A549 (cell line): ENCODE data around the gene RERE. TPM values are rescaled to one million over a fixed set of nuclear protein-coding genes. Genes with fewer than 3 reads are reported as not detected.

Experiments used
- ATAC-seq, 2 experiments: fragments of 200-7000 bp in 1 of 2; fragments of >200 bp in 1 of 2; cut with Nextera tagmentation in 1 of 2; cut with Tn5 transposase in 1 of 2; 3 replicates each; pipeline versions ENCODE4 v1.8.0 to v1.9.1; 2018 to 2020; ENCODE audit warnings: mild to moderate bottlenecking in 1 of 2, moderate library complexity in 1 of 2
- CTCF ChIA-PET: fragments of 300-600 bp; sonication (Branson Sonifier 250); formaldehyde crosslinking; extraction: SDS; loops from one replicate; lab custom pipeline; 2021; ENCODE audit warnings: antibody characterized with exemption, inconsistent platforms; lab: Yijun Ruan, JAX
- POLR2A ChIA-PET: fragments of 350-600 bp; formaldehyde crosslinking; extraction: SDS; loops from one replicate; lab custom pipeline; 2021; ENCODE audit warnings: antibody characterized with exemption, inconsistent platforms; lab: Yijun Ruan, JAX
- DNase-seq, 2 experiments: peaks; one replicate each; pipeline versions ENCODE4 v3.0.0 to v3.0.0-alpha.2; 2011 to 2016; ENCODE audit warnings: low read depth in 1 of 2, low spot score in 1 of 2
- FAIRE-seq: peaks from 2 replicates; lab custom pipeline; 2011; peaks lifted over from hg19 to GRCh38; lab: Jason Lieb, UNC
- H3K27ac ChIP-seq, 2 experiments: fragments of >200 bp; sonication (Bioruptor Twin); formaldehyde crosslinking; 3 replicates each; pipeline ENCODE4 v1.5.1; 2016 to 2017
- H3K4me1 ChIP-seq: fragments of >200 bp; sonication (Bioruptor Twin); formaldehyde crosslinking; 3 replicates; pipeline ENCODE4 v1.6.1; 2016
- H3K4me2 ChIP-seq: fragments of >200 bp; sonication (Bioruptor Twin); formaldehyde crosslinking; 3 replicates; pipeline ENCODE4 v1.6.1; 2016
- H3K4me3 ChIP-seq: fragments of >200 bp; sonication (Bioruptor Twin); formaldehyde crosslinking; 3 replicates; pipeline ENCODE4 v1.5.1; 2016
- H3K9me3 ChIP-seq: fragments of >200 bp; sonication (Bioruptor Twin); formaldehyde crosslinking; 3 replicates; pipeline ENCODE4 v1.6.1; 2016
- CBX2 ChIP-seq: fragments of 200-600 bp; sonication (generic); IDR thresholded peaks from 2 replicates; pipeline ENCODE4 v1.6.1; 2016; ENCODE audit warnings: low read depth, mild to moderate bottlenecking, borderline replicate concordance
- CHD2 ChIP-seq: fragments of 150-350 bp; IDR thresholded peaks from 2 replicates; pipeline ENCODE4 v1.6.1; 2014; ENCODE audit warnings: low read length; ENCODE audit not compliant: partially characterized antibody
- EHF ChIP-seq: fragments of 250-450 bp; sonication (Bioruptor Pico); IDR thresholded peaks from 2 replicates; pipeline ENCODE4 v1.5.0; 2020; ENCODE audit warnings: mild to moderate bottlenecking
- EHMT2 ChIP-seq: fragments of 200-600 bp; sonication (generic); IDR thresholded peaks from 2 replicates; pipeline ENCODE4 v1.6.1; 2016; ENCODE audit warnings: antibody characterized with exemption, low read depth, mild to moderate bottlenecking, moderate library complexity
- EP300 ChIP-seq, 2 experiments: fragments of >200 bp; sonication (Bioruptor Twin); formaldehyde crosslinking; IDR thresholded peaks; 2 replicates in 1 of 2; 3 replicates in 1 of 2; pipeline ENCODE4 v1.6.1; 2016 to 2017
- FOSB ChIP-seq: fragments of 250-450 bp; sonication (Bioruptor Pico); IDR thresholded peaks from 2 replicates; pipeline ENCODE4 v1.5.0; 2020; ENCODE audit warnings: mild to moderate bottlenecking, moderate library complexity
- FOXS1 ChIP-seq: fragments of 250-450 bp; sonication (Bioruptor Pico); IDR thresholded peaks from 2 replicates; pipeline ENCODE4 v1.5.0; 2020; ENCODE audit warnings: mild to moderate bottlenecking, moderate library complexity
- GATA3 ChIP-seq: IDR thresholded peaks from 2 replicates; pipeline ENCODE4 v1.6.1; 2012; ENCODE audit warnings: borderline replicate concordance
- HDAC2 ChIP-seq: fragments of 200-600 bp; sonication (generic); IDR thresholded peaks from 2 replicates; pipeline ENCODE4 v1.6.1; 2016
- HEYL ChIP-seq: fragments of 250-450 bp; sonication (Bioruptor Pico); IDR thresholded peaks from 2 replicates; pipeline ENCODE4 v1.8.0; 2021; ENCODE audit warnings: mild to moderate bottlenecking, moderate library complexity
- JUN ChIP-seq, 2 experiments: fragments of >200 bp; sonication (Bioruptor Twin); formaldehyde crosslinking; IDR thresholded peaks; 2 replicates in 1 of 2; 3 replicates in 1 of 2; pipeline ENCODE4 v1.6.1; 2016 to 2017
- JUNB ChIP-seq: fragments of >200 bp; sonication (Bioruptor Twin); formaldehyde crosslinking; IDR thresholded peaks from 2 replicates; pipeline ENCODE4 v1.6.1; 2016
- KDM5A ChIP-seq: fragments of 200-600 bp; sonication (generic); IDR thresholded peaks from 2 replicates; pipeline ENCODE4 v1.6.1; 2016; ENCODE audit warnings: antibody characterized with exemption, mild to moderate bottlenecking
- POLR2A ChIP-seq: IDR thresholded peaks from 2 replicates; pipeline ENCODE4 v1.6.1; 2012; ENCODE audit warnings: mild to moderate bottlenecking, low read length
- RARB ChIP-seq: fragments of 250-450 bp; sonication (Bioruptor Pico); IDR thresholded peaks from 2 replicates; pipeline ENCODE4 v1.8.0; 2021; ENCODE audit warnings: mild to moderate bottlenecking, moderate library complexity
- RNF2 ChIP-seq: fragments of 200-600 bp; sonication (generic); IDR thresholded peaks from 2 replicates; pipeline ENCODE4 v1.6.1; 2016; ENCODE audit warnings: low read depth, mild to moderate bottlenecking, antibody characterized with exemption, moderate library complexity, borderline replicate concordance
- TFCP2L1 ChIP-seq: fragments of 250-450 bp; sonication (Bioruptor Pico); IDR thresholded peaks from 2 replicates; pipeline ENCODE4 v1.5.0; 2021; ENCODE audit warnings: mild to moderate bottlenecking
- ZSCAN20 ChIP-seq: fragments of 250-450 bp; sonication (Bioruptor Pico); IDR thresholded peaks from 2 replicates; pipeline ENCODE4 v1.8.0; 2022; ENCODE audit warnings: mild to moderate bottlenecking, moderate library complexity
- WGBS: methylation state at CpG from one replicate; pipeline ENCODE4 v1.1.6; 2017; ENCODE audit errors: missing lambda C conversion rate; 5-methylcytosine and 5-hydroxymethylcytosine counted together
- polyA plus RNA-seq, 4 experiments: library from polyadenylated mRNA; depleted of rRNA in 3 of 4; stranded (reverse); fragments of >200 nt; fragmentation: RNase III in 1 of 4; extraction: RNeasy Plus Mini Kit Qiagen cat#74134 plus additional on column Dnase treatment in 1 of 4; gene quantifications; 2 replicates in 3 of 4; 3 replicates in 1 of 4; pipeline ENCODE4 v1.2.3, GENCODE V29; 2011 to 2017
- TF ChIP-seq, protein P1 (sequence below): IDR thresholded peaks from 2 replicates; pipeline ENCODE4 v1.6.1; 2012; ENCODE audit warnings: low read depth, borderline replicate concordance
- TF ChIP-seq, protein P2 (sequence below): fragments of >200 bp; sonication (Bioruptor Twin); formaldehyde crosslinking; IDR thresholded peaks from 3 replicates; pipeline ENCODE4 v1.6.1; 2016
- TF ChIP-seq, protein P3 (sequence below): IDR thresholded peaks from 2 replicates; pipeline ENCODE4 v1.6.1; 2012
- TF ChIP-seq, protein P4 (sequence below): fragments of 200-600 bp; sonication (generic); IDR thresholded peaks from 2 replicates; pipeline ENCODE4 v1.6.1; 2016; ENCODE audit warnings: antibody characterized with exemption, mild to moderate bottlenecking, moderate library complexity
- TF ChIP-seq, protein P5 (sequence below): fragments of 450-650 bp; IDR thresholded peaks from 2 replicates; pipeline ENCODE4 v1.6.1; 2014; ENCODE audit warnings: antibody characterized with exemption

Gene RERE
- polyA plus RNA-seq, 2 of the 4 experiments (the other 2 are of a cell fraction): 12.6 to 28.6 TPM

DNA sequence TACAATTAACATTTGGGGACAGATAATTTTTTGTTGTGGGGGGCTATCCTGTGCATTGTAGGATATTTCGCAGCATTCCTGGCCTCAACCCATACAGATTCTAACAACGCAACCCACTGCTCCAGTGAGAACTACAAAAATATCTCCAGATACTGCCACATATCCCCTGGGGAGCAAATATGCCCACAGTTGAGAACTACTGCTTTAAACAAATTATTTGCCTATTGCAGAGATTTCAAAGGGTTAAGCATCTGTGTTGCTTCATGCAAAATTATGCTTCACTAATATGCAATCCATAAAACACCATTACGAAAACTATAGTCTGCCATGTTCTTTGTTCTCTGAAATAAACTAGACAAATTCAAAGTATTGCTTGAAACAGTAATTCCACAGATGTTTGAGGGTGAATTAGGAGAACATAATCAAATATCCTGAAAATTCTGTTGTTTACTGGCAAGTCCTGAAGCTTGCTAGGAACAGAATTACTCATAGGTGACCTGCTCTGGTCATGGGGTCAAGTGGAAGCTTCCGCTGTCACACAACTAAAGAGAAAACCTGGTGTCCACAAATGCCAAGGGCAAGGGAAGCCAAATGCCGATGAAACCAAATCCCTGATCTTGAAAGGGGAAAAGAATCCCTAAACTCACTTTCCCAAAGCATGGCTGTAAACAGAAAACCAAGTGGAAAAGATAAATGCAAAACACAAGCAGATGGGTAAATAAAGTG is 149.4 kb downstream of the RERE start (continued):
- TF ChIP-seq, protein P1, sequence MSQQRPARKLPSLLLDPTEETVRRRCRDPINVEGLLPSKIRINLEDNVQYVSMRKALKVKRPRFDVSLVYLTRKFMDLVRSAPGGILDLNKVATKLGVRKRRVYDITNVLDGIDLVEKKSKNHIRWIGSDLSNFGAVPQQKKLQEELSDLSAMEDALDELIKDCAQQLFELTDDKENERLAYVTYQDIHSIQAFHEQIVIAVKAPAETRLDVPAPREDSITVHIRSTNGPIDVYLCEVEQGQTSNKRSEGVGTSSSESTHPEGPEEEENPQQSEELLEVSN: no peak
- no peak for TF ChIP-seq RARB (CRISPR knock-in tag)
- no peak for TF ChIP-seq JUN (IDR thresholded peaks at IDR 0.05)
- no peak for TF ChIP-seq RNF2
- TF ChIP-seq HEYL (CRISPR knock-in tag): no peak
- TF ChIP-seq ZSCAN20 (CRISPR knock-in tag): no peak
- TF ChIP-seq CBX2: no peak
- TF ChIP-seq, protein P2, sequence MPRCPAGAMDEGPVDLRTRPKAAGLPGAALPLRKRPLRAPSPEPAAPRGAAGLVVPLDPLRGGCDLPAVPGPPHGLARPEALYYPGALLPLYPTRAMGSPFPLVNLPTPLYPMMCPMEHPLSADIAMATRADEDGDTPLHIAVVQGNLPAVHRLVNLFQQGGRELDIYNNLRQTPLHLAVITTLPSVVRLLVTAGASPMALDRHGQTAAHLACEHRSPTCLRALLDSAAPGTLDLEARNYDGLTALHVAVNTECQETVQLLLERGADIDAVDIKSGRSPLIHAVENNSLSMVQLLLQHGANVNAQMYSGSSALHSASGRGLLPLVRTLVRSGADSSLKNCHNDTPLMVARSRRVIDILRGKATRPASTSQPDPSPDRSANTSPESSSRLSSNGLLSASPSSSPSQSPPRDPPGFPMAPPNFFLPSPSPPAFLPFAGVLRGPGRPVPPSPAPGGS: no peak

DNA sequence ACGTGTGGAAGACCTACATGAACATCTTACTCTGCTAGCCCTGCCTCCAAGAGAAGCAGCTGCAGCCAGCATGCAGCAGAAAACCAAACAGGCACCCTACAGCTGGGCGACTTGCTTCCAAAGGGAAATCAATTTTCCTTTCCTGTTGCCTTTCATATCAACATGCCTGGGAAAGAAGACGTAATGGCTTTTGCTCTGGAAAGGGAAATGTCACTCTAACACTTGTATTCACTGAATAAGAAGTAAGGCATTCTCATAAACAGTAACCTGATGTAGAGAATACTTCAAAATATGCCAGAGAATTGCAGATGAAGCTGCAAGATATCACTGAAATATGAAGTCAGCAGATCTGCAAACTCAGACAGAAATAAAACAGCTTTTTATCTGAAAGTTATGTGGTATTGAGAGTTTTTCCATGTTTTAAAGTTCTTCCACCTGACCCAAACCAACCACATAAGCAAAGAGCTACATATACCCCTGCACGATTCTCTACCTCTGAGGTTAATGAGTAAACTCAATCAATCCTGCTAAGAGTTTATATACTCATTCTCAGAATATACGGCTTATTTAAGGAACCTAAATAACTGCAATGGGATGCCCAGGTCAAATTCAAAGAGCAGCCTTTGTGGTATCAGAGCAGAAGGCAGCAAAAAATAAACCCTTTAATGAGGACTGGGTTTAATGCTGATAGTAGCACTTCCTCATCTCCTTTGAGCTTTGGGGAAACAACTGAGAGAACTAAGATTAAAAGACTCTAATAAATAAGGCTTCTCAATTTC is 150.9 kb downstream of the RERE start:
- Histone ChIP-seq H3K4me3 (no peak overlapping the region), H3K9me3 (no peaks in the 10 kb centered on the region), H3K27ac (no peak overlapping the region; a peak in 1 of 6 replicates)
- no peak for TF ChIP-seq EP300 (IDR thresholded peaks at IDR 0.05)
- TF ChIP-seq, all 56 proteins: peak for 0
- no peak for DNase-seq
- CTCF ChIA-PET: interaction anchor here (1.0 kb wide), 1 partner anchor 105 kb away, joined by 3 read pairs; no protein-coding TSS in a partner anchor
- POLR2A ChIA-PET: no interaction called here
- no peak for FAIRE-seq
- peaks cover 92% of the 10 kb centered on the region for H3K4me1 ChIP-seq
- peak overlapping the region; percentile 15; the same call in 1 of the 3 replicates for H3K4me2 ChIP-seq
- ATAC-seq: no peak
- WGBS: 72% methylated on average over 5 of the region's 5 CpGs

DNA sequence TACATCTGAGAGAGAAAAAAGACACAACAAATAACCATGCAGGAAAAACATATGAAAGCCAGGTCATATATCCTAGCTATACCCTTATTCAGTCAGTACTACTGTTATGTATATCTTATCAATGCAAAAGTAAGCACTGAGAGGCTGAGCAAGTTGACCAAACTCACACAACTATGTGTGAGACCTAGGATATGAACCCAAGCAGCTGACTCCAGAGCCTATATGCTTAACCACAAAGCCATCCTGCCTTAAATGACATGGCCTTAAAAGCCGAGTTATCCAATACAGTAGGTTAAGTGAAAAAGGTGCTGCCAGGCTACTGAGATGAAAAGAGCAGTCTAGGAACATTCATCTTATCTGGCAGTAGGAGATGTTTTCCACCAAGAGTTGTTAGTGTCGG is 151.6 kb downstream of the RERE start:
- 89% methylated on average over 2 of the region's 2 CpGs for WGBS
- TF ChIP-seq EHMT2 (no peak), EHF (no peak), KDM5A (no peak)
- Histone ChIP-seq H3K4me2 (no peak overlapping the region), H3K9me3 (no peaks in the 10 kb centered on the region), H3K27ac (no peak overlapping the region), H3K4me3 (no peak overlapping the region), H3K4me1 (peaks cover 92% of the 10 kb centered on the region)
- DNase-seq (no peak), FAIRE-seq (no peak), ATAC-seq (no peak)
- ChIA-PET POLR2A (no interaction called here), CTCF (interaction anchor here (1.1 kb wide), 1 partner anchor 61 kb away, joined by 3 read pairs; no protein-coding TSS in a partner anchor)

DNA sequence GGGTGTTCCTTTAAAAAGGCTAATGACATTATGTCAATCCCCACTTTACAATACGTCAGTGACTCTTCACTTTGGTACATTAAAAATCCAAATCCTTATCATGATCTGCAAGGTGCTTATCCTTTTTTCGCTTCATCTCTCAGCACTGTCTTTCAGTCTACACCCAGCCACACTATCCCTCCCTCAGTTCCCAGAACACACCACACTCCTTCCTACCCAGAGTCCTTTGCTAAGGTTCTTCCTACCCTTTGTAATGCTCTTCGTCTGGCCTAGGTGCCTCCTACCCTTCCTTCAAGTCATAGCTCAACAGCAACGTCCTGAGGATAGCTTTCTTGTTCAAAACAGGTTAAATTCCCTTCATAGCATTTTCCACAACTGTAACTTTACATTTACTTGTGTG is 152.6 kb downstream of the RERE start:
- ATAC-seq: no peak
- Histone ChIP-seq H3K4me3 (no peak overlapping the region), H3K9me3 (no peaks in the 10 kb centered on the region), H3K4me2 (no peak overlapping the region), H3K27ac (no peak overlapping the region), H3K4me1 (peaks cover 92% of the 10 kb centered on the region)
- WGBS: 89% methylated on average over 4 of the region's 4 CpGs
- DNase-seq: no peak
- CTCF ChIA-PET: interaction anchor here (1.1 kb wide), 1 partner anchor 62 kb away, joined by 3 read pairs; no protein-coding TSS in a partner anchor
- POLR2A ChIA-PET: no interaction called here
- no peak for FAIRE-seq
- TF ChIP-seq RARB (CRISPR knock-in tag): no peak
- no peak for TF ChIP-seq GATA3
- no peak for TF ChIP-seq CHD2
- TF ChIP-seq EP300 (IDR thresholded peaks at IDR 0.05): no peak
- TF ChIP-seq, protein P2: no peak
- TF ChIP-seq POLR2A: no peak
- no peak for TF ChIP-seq FOSB (CRISPR knock-in tag)
- TF ChIP-seq, protein P3, sequence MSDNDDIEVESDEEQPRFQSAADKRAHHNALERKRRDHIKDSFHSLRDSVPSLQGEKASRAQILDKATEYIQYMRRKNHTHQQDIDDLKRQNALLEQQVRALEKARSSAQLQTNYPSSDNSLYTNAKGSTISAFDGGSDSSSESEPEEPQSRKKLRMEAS: no peak
- TF ChIP-seq FOXS1: no peak
- TF ChIP-seq TFCP2L1 (CRISPR knock-in tag): no peak
- TF ChIP-seq JUN (IDR thresholded peaks at IDR 0.05): no peak
- TF ChIP-seq JUNB: no peak
- TF ChIP-seq, protein P4, sequence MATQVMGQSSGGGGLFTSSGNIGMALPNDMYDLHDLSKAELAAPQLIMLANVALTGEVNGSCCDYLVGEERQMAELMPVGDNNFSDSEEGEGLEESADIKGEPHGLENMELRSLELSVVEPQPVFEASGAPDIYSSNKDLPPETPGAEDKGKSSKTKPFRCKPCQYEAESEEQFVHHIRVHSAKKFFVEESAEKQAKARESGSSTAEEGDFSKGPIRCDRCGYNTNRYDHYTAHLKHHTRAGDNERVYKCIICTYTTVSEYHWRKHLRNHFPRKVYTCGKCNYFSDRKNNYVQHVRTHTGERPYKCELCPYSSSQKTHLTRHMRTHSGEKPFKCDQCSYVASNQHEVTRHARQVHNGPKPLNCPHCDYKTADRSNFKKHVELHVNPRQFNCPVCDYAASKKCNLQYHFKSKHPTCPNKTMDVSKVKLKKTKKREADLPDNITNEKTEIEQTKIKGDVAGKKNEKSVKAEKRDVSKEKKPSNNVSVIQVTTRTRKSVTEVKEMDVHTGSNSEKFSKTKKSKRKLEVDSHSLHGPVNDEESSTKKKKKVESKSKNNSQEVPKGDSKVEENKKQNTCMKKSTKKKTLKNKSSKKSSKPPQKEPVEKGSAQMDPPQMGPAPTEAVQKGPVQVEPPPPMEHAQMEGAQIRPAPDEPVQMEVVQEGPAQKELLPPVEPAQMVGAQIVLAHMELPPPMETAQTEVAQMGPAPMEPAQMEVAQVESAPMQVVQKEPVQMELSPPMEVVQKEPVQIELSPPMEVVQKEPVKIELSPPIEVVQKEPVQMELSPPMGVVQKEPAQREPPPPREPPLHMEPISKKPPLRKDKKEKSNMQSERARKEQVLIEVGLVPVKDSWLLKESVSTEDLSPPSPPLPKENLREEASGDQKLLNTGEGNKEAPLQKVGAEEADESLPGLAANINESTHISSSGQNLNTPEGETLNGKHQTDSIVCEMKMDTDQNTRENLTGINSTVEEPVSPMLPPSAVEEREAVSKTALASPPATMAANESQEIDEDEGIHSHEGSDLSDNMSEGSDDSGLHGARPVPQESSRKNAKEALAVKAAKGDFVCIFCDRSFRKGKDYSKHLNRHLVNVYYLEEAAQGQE: no peak
- TF ChIP-seq HDAC2: no peak
- no peak for TF ChIP-seq HEYL (CRISPR knock-in tag)
- TF ChIP-seq KDM5A: no peak
- TF ChIP-seq, protein P5, sequence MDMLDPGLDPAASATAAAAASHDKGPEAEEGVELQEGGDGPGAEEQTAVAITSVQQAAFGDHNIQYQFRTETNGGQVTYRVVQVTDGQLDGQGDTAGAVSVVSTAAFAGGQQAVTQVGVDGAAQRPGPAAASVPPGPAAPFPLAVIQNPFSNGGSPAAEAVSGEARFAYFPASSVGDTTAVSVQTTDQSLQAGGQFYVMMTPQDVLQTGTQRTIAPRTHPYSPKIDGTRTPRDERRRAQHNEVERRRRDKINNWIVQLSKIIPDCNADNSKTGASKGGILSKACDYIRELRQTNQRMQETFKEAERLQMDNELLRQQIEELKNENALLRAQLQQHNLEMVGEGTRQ: no peak
